Measurements from ENCODE around the gene MAB21L1.

Gene MAB21L1

DNA sequence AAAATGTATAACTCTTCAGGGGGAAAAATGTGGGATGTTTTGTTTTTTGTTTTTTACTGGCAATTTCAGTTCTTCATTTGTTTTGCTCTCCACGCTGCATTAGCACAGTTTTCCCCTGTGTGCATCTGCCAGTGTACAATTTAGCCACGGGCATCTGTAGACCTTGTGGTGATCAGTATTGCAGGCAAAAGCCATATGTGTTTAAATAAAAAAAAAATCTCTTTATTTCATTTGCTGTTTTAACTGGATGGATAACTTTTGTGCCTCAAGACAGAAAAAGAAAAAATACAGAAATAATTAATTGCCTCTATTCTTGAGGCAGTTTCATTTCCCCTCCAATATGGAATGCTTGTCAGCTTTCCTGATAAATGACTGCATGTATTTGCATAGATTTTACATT, 7.9 kb upstream of the MAB21L1 start:
- H3K4me3 ChIP-seq (replicated peaks; ENCODE audit: low read depth, low read length): no peak overlapping the region
- TF ChIP-seq, protein P1, sequence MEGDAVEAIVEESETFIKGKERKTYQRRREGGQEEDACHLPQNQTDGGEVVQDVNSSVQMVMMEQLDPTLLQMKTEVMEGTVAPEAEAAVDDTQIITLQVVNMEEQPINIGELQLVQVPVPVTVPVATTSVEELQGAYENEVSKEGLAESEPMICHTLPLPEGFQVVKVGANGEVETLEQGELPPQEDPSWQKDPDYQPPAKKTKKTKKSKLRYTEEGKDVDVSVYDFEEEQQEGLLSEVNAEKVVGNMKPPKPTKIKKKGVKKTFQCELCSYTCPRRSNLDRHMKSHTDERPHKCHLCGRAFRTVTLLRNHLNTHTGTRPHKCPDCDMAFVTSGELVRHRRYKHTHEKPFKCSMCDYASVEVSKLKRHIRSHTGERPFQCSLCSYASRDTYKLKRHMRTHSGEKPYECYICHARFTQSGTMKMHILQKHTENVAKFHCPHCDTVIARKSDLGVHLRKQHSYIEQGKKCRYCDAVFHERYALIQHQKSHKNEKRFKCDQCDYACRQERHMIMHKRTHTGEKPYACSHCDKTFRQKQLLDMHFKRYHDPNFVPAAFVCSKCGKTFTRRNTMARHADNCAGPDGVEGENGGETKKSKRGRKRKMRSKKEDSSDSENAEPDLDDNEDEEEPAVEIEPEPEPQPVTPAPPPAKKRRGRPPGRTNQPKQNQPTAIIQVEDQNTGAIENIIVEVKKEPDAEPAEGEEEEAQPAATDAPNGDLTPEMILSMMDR (IDR thresholded peaks at IDR 0.05; ENCODE audit: insufficient read depth, low read length, poor library complexity, severe bottlenecking): no peak
- DNase-seq (ENCODE audit: extremely low read depth, insufficient read length): no peak
- H3K36me3 ChIP-seq (ENCODE audit: control insufficient read depth, insufficient read depth, low read length): no peaks in the 10 kb centered on the region
- H3K27me3 ChIP-seq (replicated peaks; ENCODE audit: control insufficient read depth, insufficient read depth, low read length): no peaks in the 10 kb centered on the region

DNA sequence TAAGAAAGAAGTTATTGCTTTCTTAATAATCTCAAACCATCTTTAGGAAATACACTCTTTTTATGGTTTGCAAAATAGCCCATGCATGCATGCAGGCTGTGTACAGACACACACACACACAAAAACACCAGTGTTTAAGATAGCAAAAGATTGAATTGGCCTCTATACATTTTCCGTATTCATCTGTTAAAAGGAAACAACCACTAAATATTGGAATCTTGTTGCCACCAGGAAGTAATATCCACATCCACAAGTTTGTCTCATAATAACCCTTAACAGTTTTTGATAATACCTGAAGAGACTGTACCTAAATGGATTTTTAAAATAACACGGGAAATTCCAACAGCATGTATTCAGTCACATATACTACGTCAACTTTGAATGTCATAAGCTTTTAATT, 7.3 kb upstream of the MAB21L1 start:
- DNase-seq (ENCODE audit: extremely low read depth, insufficient read length): no peak
- TF ChIP-seq, protein P1 (IDR thresholded peaks at IDR 0.05; ENCODE audit: insufficient read depth, low read length, poor library complexity, severe bottlenecking): no peak
- H3K36me3 ChIP-seq (ENCODE audit: control insufficient read depth, insufficient read depth, low read length): no peaks in the 10 kb centered on the region

DNA sequence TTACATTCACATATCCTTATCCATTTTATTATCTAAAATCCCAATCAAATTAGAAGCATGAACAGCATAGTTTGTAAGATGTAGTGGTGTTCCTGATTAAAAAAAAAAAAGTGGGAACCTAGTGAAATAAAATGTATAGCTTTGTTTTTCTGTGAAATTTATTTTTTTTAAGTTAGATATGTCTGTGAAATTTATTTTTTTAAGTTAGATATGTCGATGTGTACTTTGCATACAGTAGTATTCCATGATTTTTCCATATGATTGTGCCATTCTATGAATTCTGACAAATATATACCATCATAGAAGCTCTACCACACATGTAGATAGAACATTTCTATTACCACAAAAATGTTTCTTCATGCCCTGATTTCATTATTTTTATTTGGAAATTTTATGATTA, 6.0 kb upstream of the MAB21L1 start:
- DNase-seq (ENCODE audit: extremely low read depth, insufficient read length): no peak
- TF ChIP-seq, protein P1 (IDR thresholded peaks at IDR 0.05; ENCODE audit: insufficient read depth, low read length, poor library complexity, severe bottlenecking): no peak
- no peaks in the 10 kb centered on the region for H3K27me3 ChIP-seq (replicated peaks; ENCODE audit: control insufficient read depth, insufficient read depth, low read length)

More for the DNA sequence above, 7.3 kb upstream of the MAB21L1 start:
- Histone ChIP-seq H3K4me3 (replicated peaks; ENCODE audit: low read depth, low read length) (no peak overlapping the region), H3K27me3 (replicated peaks; ENCODE audit: control insufficient read depth, insufficient read depth, low read length) (no peaks in the 10 kb centered on the region)

DNA sequence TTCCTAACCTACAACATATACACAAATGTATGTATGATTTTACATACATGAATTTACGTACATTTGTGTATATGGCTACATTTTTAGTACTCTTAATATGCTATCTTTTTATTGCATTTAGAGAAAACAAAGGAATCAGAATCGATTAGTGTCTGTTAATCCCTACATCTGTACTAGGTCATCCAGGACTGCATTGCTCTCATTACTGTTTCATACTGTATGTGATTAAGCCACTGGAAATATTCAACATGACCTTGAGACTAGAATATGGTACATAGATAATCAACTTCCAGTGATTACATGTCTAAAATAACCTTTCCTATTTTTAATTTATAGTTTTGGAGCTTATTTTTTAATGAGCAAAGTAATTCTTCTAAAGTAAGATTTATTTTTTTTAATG, 5.3 kb upstream of the MAB21L1 start:
- H3K4me3 ChIP-seq (replicated peaks; ENCODE audit: low read depth, low read length): no peak overlapping the region
- no peak for DNase-seq (ENCODE audit: extremely low read depth, insufficient read length)
- TF ChIP-seq, protein P1 (IDR thresholded peaks at IDR 0.05; ENCODE audit: insufficient read depth, low read length, poor library complexity, severe bottlenecking): no peak

More for the DNA sequence above, 6.0 kb upstream of the MAB21L1 start:
- no peak overlapping the region for H3K4me3 ChIP-seq (replicated peaks; ENCODE audit: low read depth, low read length)
- no peaks in the 10 kb centered on the region for H3K36me3 ChIP-seq (ENCODE audit: control insufficient read depth, insufficient read depth, low read length)

DNA sequence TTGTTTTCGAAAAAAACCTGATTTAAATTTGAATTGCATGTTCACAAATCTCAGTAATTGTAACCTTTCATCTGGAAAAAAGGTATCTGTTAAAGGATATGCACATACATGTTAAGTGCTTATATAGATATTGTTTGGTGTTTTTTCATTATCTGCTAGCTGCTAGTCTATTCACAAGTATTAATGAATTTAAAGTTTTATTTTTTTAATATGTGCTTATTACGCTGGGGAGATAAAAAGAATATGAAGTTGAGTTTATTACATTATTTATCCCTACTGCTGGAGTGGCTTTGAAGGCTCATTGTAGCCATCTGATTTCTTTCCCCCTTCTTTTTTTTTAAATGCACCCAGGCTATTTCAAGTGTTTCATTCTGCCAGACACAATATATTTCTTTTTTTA, 3.9 kb upstream of the MAB21L1 start:
- no peak overlapping the region for H3K4me3 ChIP-seq (replicated peaks; ENCODE audit: low read depth, low read length)
- H3K27me3 ChIP-seq (replicated peaks; ENCODE audit: control insufficient read depth, insufficient read depth, low read length): no peaks in the 10 kb centered on the region; the same call in 1 of the 2 replicates
- TF ChIP-seq, protein P1 (IDR thresholded peaks at IDR 0.05; ENCODE audit: insufficient read depth, low read length, poor library complexity, severe bottlenecking): no peak
- no peaks in the 10 kb centered on the region for H3K36me3 ChIP-seq (ENCODE audit: control insufficient read depth, insufficient read depth, low read length)
- no peak for DNase-seq (ENCODE audit: extremely low read depth, insufficient read length)

More for the DNA sequence above, 5.3 kb upstream of the MAB21L1 start:
- no peaks in the 10 kb centered on the region for H3K27me3 ChIP-seq (replicated peaks; ENCODE audit: control insufficient read depth, insufficient read depth, low read length)
- H3K36me3 ChIP-seq (ENCODE audit: control insufficient read depth, insufficient read depth, low read length): no peaks in the 10 kb centered on the region

DNA sequence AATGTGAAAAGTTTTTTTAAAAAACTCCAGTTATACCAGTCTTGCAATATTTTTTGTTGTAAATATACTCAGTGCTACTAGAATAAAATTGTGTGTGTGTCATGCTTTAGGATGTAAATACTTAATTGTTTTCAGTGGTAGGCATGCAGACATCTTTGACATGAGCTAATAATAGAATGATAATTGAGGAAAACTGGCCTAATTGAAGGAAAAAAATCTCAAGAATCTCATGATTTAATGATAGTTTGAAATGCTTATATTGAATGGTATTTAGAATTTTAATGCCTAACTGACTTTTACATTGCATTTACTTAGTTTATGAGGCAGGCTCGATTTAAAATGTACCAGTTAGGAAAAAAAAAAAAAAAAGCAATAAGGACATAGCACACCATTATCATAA, 3.2 kb upstream of the MAB21L1 start:
- TF ChIP-seq, protein P1 (IDR thresholded peaks at IDR 0.05; ENCODE audit: insufficient read depth, low read length, poor library complexity, severe bottlenecking): no peak
- no peaks in the 10 kb centered on the region for H3K36me3 ChIP-seq (ENCODE audit: control insufficient read depth, insufficient read depth, low read length)
- no peak overlapping the region for H3K4me3 ChIP-seq (replicated peaks; ENCODE audit: low read depth, low read length)
- H3K27me3 ChIP-seq (replicated peaks; ENCODE audit: control insufficient read depth, insufficient read depth, low read length): no peaks in the 10 kb centered on the region; the same call in 1 of the 2 replicates
- no peak for DNase-seq (ENCODE audit: extremely low read depth, insufficient read length)
